Activated naive CD8-positive, alpha-beta T cell treated with anti-CD3 and anti-CD28 coated beads, Interleukin-2, amount 10 ng/mL, durations not matched to agents 7 days and 5 days (primary cell): ENCODE results near the gene MSL1. TPM values are rescaled to one million over a fixed set of nuclear protein-coding genes. Genes with fewer than 3 reads are reported as not detected.

Source experiments
- ATAC-seq: fragments of 150-1000 bp; cut with Tn5 transposase; one replicate; pipeline ENCODE4 v1.10.0; 2021; ENCODE audit warnings: low read depth, moderate library complexity
- POLR2A ChIA-PET: fragments of 350-600 bp; sonication (Branson Sonifier 250); formaldehyde crosslinking; loops from one replicate; lab custom pipeline; 2021; ENCODE audit warnings: antibody characterized with exemption; lab: Charles Lee
- DNase-seq: peaks from one replicate; pipeline ENCODE4 v3.0.0; 2021
- H3K27ac Mint-ChIP-seq: one replicate; pipeline ENCODE4 v1.8.0; 2022; ENCODE audit warnings: mild to moderate bottlenecking, mixed read lengths
- H3K27me3 Mint-ChIP-seq: one replicate; pipeline ENCODE4 v1.8.0; 2022; ENCODE audit warnings: mild to moderate bottlenecking, moderate library complexity, mixed read lengths
- H3K36me3 Mint-ChIP-seq: one replicate; pipeline ENCODE4 v1.8.0; 2021; ENCODE audit warnings: mild to moderate bottlenecking, mixed read lengths
- H3K4me1 Mint-ChIP-seq: one replicate; pipeline ENCODE4 v1.8.0; 2021; ENCODE audit warnings: mixed read lengths
- H3K4me3 Mint-ChIP-seq: one replicate; pipeline ENCODE4 v1.8.0; 2022; ENCODE audit warnings: mild to moderate bottlenecking, moderate library complexity, mixed read lengths
- H3K9me3 Mint-ChIP-seq: one replicate; pipeline ENCODE4 v1.8.0; 2021; ENCODE audit warnings: mixed read lengths
- total RNA-seq, 2 experiments: library from RNA; stranded (reverse); gene quantifications; one replicate each; pipeline ENCODE4 v1.2.3, GENCODE V29; 2021

MSL1 gene
- total RNA-seq, 2 experiments from 2014 or later: 107 to 110 TPM

- H3K36me3 Mint-ChIP-seq: peaks cover 13% of the 10 kb centered on the region
- peak overlapping the region; percentile 91 for H3K27ac Mint-ChIP-seq
- H3K27me3 Mint-ChIP-seq: no peaks in the 10 kb centered on the region
- H3K9me3 Mint-ChIP-seq: no peaks in the 10 kb centered on the region
- POLR2A ChIA-PET: interaction anchor here (0.8 to 2.5 kb wide), 5 partner anchors 16 to 44 kb away, joined by 3 to 24 read pairs (median 3); partner anchors contain the start of gene MED24
- peaks cover 53% of the 10 kb centered on the region for H3K4me1 Mint-ChIP-seq
- no peak for ATAC-seq
- peak; percentile 45 for DNase-seq
- peak overlapping the region; percentile 79 for H3K4me3 Mint-ChIP-seq
Observed at GRCh38 chr17:40095351-40095943, 26.3 kb upstream of the MSL1 start.

GRCh38 chr17:40095944-40096791 is 25.6 kb upstream of the MSL1 start:
- peak; percentile 67 for DNase-seq
- ATAC-seq: peak; percentile 85
- Mint-ChIP-seq H3K27me3 (no peaks in the 10 kb centered on the region), H3K27ac (peak overlapping the region; percentile 91), H3K9me3 (no peaks in the 10 kb centered on the region), H3K36me3 (peaks cover 13% of the 10 kb centered on the region), H3K4me3 (peak overlapping the region; percentile 79), H3K4me1 (peaks cover 61% of the 10 kb centered on the region)
- POLR2A ChIA-PET: interaction anchor here (0.8 to 2.5 kb wide), 5 partner anchors 11 to 43 kb away, joined by 3 to 24 read pairs (median 3); partner anchors contain the start of gene MED24

- Mint-ChIP-seq H3K9me3 (no peaks in the 10 kb centered on the region), H3K36me3 (peaks cover 13% of the 10 kb centered on the region), H3K27me3 (no peaks in the 10 kb centered on the region), H3K4me3 (peak overlapping the region; percentile 79), H3K27ac (peak overlapping the region; percentile 91), H3K4me1 (peaks cover 63% of the 10 kb centered on the region)
- ATAC-seq (no peak), DNase-seq (no peak)
- POLR2A ChIA-PET: interaction anchor here (1.1 to 2.5 kb wide), 3 partner anchors 10 to 43 kb away, joined by 4 to 24 read pairs (median 4); partner anchors contain the start of gene MED24
Observed at GRCh38 chr17:40097087-40097486, 24.7 kb upstream of the MSL1 start.

- peaks cover 13% of the 10 kb centered on the region for H3K36me3 Mint-ChIP-seq
- no peak for ATAC-seq
- no peaks in the 10 kb centered on the region for H3K9me3 Mint-ChIP-seq
- no peak for DNase-seq
- POLR2A ChIA-PET: interaction anchor here (0.7 to 3.5 kb wide), 9 partner anchors 13 to 1590 kb away, joined by 3 to 46 read pairs (median 5); partner anchors contain the start of gene MED24
- peak overlapping the region; percentile 94 for H3K4me3 Mint-ChIP-seq
- peaks cover 63% of the 10 kb centered on the region for H3K4me1 Mint-ChIP-seq
- peak overlapping the region; percentile 76 for H3K27ac Mint-ChIP-seq
- H3K27me3 Mint-ChIP-seq: no peaks in the 10 kb centered on the region
Observed at GRCh38 chr17:40097931-40098845, 23.6 kb upstream of the MSL1 start.

- Mint-ChIP-seq H3K36me3 (peaks cover 13% of the 10 kb centered on the region), H3K27ac (peak overlapping the region; percentile 78), H3K27me3 (no peaks in the 10 kb centered on the region), H3K9me3 (no peaks in the 10 kb centered on the region), H3K4me3 (peak overlapping the region; percentile 94), H3K4me1 (peaks cover 71% of the 10 kb centered on the region)
- peak; percentile 95 for DNase-seq
- POLR2A ChIA-PET: interaction anchor here (0.7 to 3.5 kb wide), 10 partner anchors 12 to 1589 kb away, joined by 3 to 46 read pairs (median 5); partner anchors contain the start of genes MED24 and PSMD3
- ATAC-seq: peak; percentile 55
Observed at GRCh38 chr17:40098846-40099618, 22.7 kb upstream of the MSL1 start.

GRCh38 chr17:40099619-40100418 is 22.0 kb upstream of the MSL1 start:
- POLR2A ChIA-PET: interaction anchor here (0.8 to 3.5 kb wide), 9 partner anchors 12 to 223 kb away, joined by 3 to 46 read pairs (median 5); partner anchors contain the start of genes MED24, MSL1 and PSMD3
- ATAC-seq: no peak

GRCh38 chr17:40100419-40100668 is 21.4 kb upstream of the MSL1 start, which contains the start of gene NR1D1:
Gene NR1D1 (minus strand): TSS chr17:40100589. CDS start chr17:40100094, 495 bp downstream.
- POLR2A ChIA-PET: interaction anchor here (0.9 to 3.5 kb wide), 4 partner anchors 11 to 174 kb away, joined by 3 to 46 read pairs (median 10); partner anchors contain the start of gene MSL1
- H3K4me3 Mint-ChIP-seq: peak within 1 kb of the TSS; percentile 94

More at GRCh38 chr17:40099619-40100418, 22.0 kb upstream of the MSL1 start:
- H3K4me3 Mint-ChIP-seq: peak overlapping the region; percentile 94
- no peak for DNase-seq
- H3K4me1 Mint-ChIP-seq: peaks cover 76% of the 10 kb centered on the region
- H3K27me3 Mint-ChIP-seq: no peaks in the 10 kb centered on the region
- peak overlapping the region; percentile 78 for H3K27ac Mint-ChIP-seq
- H3K9me3 Mint-ChIP-seq: no peaks in the 10 kb centered on the region
- peaks cover 13% of the 10 kb centered on the region for H3K36me3 Mint-ChIP-seq

GRCh38 chr17:40100669-40101366 is 21.0 kb upstream of the MSL1 start:
- peak overlapping the region; percentile 83 for H3K27ac Mint-ChIP-seq
- POLR2A ChIA-PET: interaction anchor here (0.6 to 3.5 kb wide), 5 partner anchors 11 to 174 kb away, joined by 3 to 46 read pairs (median 8); partner anchors contain the start of gene MSL1
- H3K36me3 Mint-ChIP-seq: peaks cover 11% of the 10 kb centered on the region
- no peaks in the 10 kb centered on the region for H3K27me3 Mint-ChIP-seq
- DNase-seq (peak; percentile 85), ATAC-seq (peak; percentile 21)
- no peaks in the 10 kb centered on the region for H3K9me3 Mint-ChIP-seq
- H3K4me3 Mint-ChIP-seq: peak overlapping the region; percentile 94
- peaks cover 72% of the 10 kb centered on the region for H3K4me1 Mint-ChIP-seq

More at GRCh38 chr17:40100419-40100668, 21.4 kb upstream of the MSL1 start, which contains the start of gene NR1D1:
- Mint-ChIP-seq H3K4me1 (peaks cover 75% of the 10 kb centered on the region), H3K36me3 (peaks cover 13% of the 10 kb centered on the region), H3K27ac (peak within 1 kb of the TSS; percentile 83), H3K27me3 (no peaks in the 10 kb centered on the region), H3K9me3 (no peaks in the 10 kb centered on the region)
- DNase-seq: no peak
- no peak for ATAC-seq

GRCh38 chr17:40101367-40102210 is 20.2 kb upstream of the MSL1 start:
- POLR2A ChIA-PET: interaction anchor here (0.9 to 3.5 kb wide), 2 partner anchors 10 to 175 kb away, joined by 3 to 46 read pairs; no protein-coding TSS in a partner anchor
- ATAC-seq (no peak), DNase-seq (no peak)
- peaks cover 9% of the 10 kb centered on the region for H3K36me3 Mint-ChIP-seq
- no peaks in the 10 kb centered on the region for H3K9me3 Mint-ChIP-seq
- peaks cover 71% of the 10 kb centered on the region for H3K4me1 Mint-ChIP-seq
- peaks cover 5% of the 10 kb centered on the region for H3K27me3 Mint-ChIP-seq
- no peak overlapping the region for H3K27ac Mint-ChIP-seq
- no peak overlapping the region for H3K4me3 Mint-ChIP-seq

GRCh38 chr17:40103071-40103661 is 18.6 kb upstream of the MSL1 start:
- Mint-ChIP-seq H3K27me3 (peaks cover 12% of the 10 kb centered on the region), H3K4me1 (peaks cover 72% of the 10 kb centered on the region), H3K9me3 (no peaks in the 10 kb centered on the region), H3K4me3 (peak overlapping the region; percentile 46), H3K36me3 (peaks cover under 1% of the 10 kb centered on the region), H3K27ac (peak overlapping the region; percentile 60)
- DNase-seq: no peak
- POLR2A ChIA-PET: interaction anchor here (0.5 to 1.7 kb wide), 5 partner anchors 9 to 1569 kb away, joined by 3 to 10 read pairs (median 3); no protein-coding TSS in a partner anchor
- ATAC-seq: no peak
